ENCODE data around the gene PIM2.

PIM2 gene

GRCh38 chrX:48918643-48919340 lies at the start of gene PIM2:
Gene PIM2 (minus strand): TSS chrX:48919024. CDS start chrX:48918834, 190 bp downstream.
- DNase-seq (ENCODE audit: low read depth in 2 of 2, low spot score in 1 of 2), result peak; percentile 71 to 84

- DNase-seq (ENCODE audit: low read depth in 2 of 2, low spot score in 1 of 2), result no peak
Measured at GRCh38 chrX:48968377-48968776, 49.6 kb upstream of the PIM2 start.

GRCh38 chrX:48966796-48967579 lies 48.2 kb upstream of the PIM2 start:
- no peak for DNase-seq (ENCODE audit: low read depth in 2 of 2, low spot score in 1 of 2)

- DNase-seq (ENCODE audit: low read depth in 2 of 2, low spot score in 1 of 2), result no peak
Measured at GRCh38 chrX:48965959-48966358, 47.1 kb upstream of the PIM2 start.

- no peak for DNase-seq (ENCODE audit: low read depth in 2 of 2, low spot score in 1 of 2)
Measured at GRCh38 chrX:48961585-48962091, 42.8 kb upstream of the PIM2 start.

- DNase-seq (ENCODE audit: low read depth in 2 of 2, low spot score in 1 of 2), result no peak
Measured at GRCh38 chrX:48960291-48960690, 41.5 kb upstream of the PIM2 start.

- no peak for DNase-seq (ENCODE audit: low read depth in 2 of 2, low spot score in 1 of 2)
Measured at GRCh38 chrX:48958635-48959094, 39.8 kb upstream of the PIM2 start.

- peak; percentile 70 to 85 for DNase-seq (ENCODE audit: low read depth in 2 of 2, low spot score in 1 of 2)
Measured at GRCh38 chrX:48957827-48958634, 39.2 kb upstream of the PIM2 start.

GRCh38 chrX:48957477-48957826 lies 38.6 kb upstream of the PIM2 start, which contains the start of gene OTUD5:
Gene OTUD5 (minus strand): TSS chrX:48957607. CDS start chrX:48957570, 37 bp downstream.
- peak; percentile 54 to 61 for DNase-seq (ENCODE audit: low read depth in 2 of 2, low spot score in 1 of 2)

- no peak for DNase-seq (ENCODE audit: low read depth in 2 of 2, low spot score in 1 of 2)
Measured at GRCh38 chrX:48956728-48957414, 38.0 kb upstream of the PIM2 start.

GRCh38 chrX:48948589-48948988 lies 29.8 kb upstream of the PIM2 start:
- DNase-seq (ENCODE audit: low read depth in 2 of 2, low spot score in 1 of 2), result no peak

GRCh38 chrX:48945517-48946348 lies 26.9 kb upstream of the PIM2 start:
- no peak for DNase-seq (ENCODE audit: low read depth in 2 of 2, low spot score in 1 of 2)

GRCh38 chrX:48942895-48943294 lies 24.1 kb upstream of the PIM2 start:
- DNase-seq (ENCODE audit: low read depth in 2 of 2, low spot score in 1 of 2), result no peak

GRCh38 chrX:48940404-48940955 lies 21.7 kb upstream of the PIM2 start:
- no peak for DNase-seq (ENCODE audit: low read depth in 2 of 2, low spot score in 1 of 2)

GRCh38 chrX:48939524-48940228 lies 20.9 kb upstream of the PIM2 start:
- no peak for DNase-seq (ENCODE audit: low read depth in 2 of 2, low spot score in 1 of 2)

GRCh38 chrX:48938721-48939425 lies 20.0 kb upstream of the PIM2 start:
- no peak for DNase-seq (ENCODE audit: low read depth in 2 of 2, low spot score in 1 of 2)

- peak; percentile 75 to 78 for DNase-seq (ENCODE audit: low read depth in 2 of 2, low spot score in 1 of 2)
Measured at GRCh38 chrX:48937054-48937907, 18.5 kb upstream of the PIM2 start.

Data from stimulated activated CD8-positive, alpha-beta memory T cell treated with anti-CD3 and anti-CD28 coated beads, Interleukin-4, amount 100 ng/mL, for 1 hour (primary cell).